ENCODE results near the gene MPHOSPH8.
"Not testable (repeated sequence)": the region's sequence is repeated elsewhere in the genome, so short reads cannot be mapped to it uniquely, and the experiment has no call there.

The MPHOSPH8 gene

DNA sequence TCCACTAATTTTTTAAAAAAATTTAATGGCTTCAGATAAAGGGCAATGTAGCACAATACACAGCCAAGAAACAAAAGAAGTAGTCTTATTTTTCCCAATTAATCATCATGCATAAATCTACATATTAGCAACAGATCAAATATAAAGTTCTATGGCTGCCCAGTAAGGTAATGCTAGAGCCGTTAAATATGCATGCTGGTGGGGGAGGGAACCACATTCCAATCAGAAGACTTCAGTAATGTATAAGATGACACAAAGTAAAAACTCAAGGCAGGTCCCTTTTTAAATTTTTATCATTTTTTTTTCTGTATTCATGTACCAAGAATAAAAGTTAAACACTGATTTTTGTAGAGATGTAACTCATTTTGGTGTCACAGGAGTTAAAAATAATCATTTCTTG lies 62.0 kb downstream of the MPHOSPH8 start:
- DNase-seq: no peak

DNA sequence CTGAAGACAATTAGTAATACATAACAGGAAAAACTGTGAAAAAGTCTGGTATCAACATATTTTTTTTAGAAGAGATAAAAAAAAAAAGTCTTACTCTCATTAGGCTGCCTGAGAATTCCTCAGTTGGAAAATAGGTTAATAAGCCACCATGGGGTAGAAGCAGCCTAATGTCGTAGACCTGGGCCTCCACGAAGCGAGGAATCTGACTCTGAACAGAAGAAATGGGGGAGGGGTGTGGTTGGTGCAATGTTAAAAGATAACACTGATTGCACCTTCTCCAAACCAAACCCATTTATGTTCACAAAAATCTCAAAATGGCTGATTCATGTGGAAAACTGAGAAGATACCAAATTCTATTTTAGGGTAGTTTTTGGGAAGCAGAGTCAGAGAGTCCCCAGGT lies 62.4 kb downstream of the MPHOSPH8 start:
- DNase-seq: no peak

DNA sequence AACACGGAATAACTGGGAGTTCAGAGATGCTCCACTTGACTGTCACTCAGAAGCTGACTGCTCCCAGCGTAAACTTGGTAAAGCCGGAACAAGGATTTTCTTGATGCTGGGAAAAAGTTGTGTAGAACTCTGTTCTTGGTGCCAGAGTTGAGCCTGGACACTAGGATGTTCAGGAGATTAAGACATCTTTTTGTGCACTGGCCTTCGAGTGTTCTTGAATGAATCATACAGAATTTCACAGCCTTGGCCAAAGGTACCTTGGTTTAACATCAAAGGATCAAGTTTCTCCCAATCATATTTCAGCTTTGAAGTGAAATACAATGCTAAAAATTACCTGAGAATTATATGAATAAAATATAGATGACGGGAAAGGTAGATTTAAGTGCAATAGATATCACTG lies 67.5 kb downstream of the MPHOSPH8 start:
- DNase-seq: not testable (repeated sequence)

DNA sequence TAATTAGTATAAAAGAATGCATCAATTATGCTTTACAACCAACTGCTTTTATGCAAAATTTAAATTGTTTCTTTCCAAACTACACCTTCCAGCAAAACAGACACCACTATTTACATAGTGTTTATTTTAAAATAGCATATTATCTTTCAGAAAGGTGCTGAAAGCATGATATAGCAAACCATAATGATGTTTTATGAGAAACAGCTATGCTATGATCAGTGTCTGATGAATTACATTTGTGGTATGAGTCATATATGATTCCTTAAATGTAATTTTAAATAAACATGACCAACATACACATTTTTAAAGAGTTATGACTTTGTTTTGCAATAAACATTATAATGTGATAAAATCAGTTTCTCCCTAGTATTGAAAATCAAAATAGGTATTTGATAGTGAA lies 68.2 kb downstream of the MPHOSPH8 start:
- not testable (repeated sequence) for DNase-seq

DNA sequence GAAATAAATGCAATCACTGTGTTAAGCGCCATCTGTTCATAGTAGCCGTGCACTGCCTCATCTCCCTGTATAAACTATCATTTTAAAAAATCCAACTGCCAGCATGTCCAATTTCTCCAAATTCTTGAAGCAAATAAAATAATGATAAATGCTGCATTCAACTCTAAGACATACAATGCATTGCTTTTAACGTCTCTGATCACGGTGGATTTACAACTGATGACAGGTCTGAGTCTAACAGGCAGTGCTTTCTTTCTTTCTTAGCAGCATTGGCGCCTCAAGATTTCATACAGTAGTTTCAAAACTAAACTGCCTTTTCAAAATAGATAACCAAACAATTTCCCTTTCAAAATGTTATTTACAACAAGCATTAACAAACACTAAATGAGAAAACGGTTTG lies 70.8 kb downstream of the MPHOSPH8 start:
- not testable (repeated sequence) for DNase-seq

DNA sequence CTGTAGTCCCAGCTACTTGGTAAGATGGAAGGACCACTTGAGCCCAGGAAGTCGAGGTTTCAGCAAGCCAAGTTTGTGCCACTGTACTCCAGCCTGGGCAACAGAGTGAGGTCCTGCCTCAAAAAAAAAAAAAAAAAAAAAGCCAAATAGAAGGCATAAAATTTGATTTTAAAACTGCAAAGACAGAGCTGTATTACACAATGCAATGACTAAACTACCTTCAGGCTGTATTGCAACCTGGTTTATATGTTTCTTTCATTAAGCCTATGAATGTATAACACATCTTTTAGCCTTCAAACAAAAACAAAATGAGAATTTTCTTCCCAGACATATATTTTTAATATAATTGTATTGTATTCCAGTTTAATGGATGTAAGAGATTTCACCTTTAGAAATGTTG lies 75.6 kb downstream of the MPHOSPH8 start:
- DNase-seq: not testable (repeated sequence)

DNA sequence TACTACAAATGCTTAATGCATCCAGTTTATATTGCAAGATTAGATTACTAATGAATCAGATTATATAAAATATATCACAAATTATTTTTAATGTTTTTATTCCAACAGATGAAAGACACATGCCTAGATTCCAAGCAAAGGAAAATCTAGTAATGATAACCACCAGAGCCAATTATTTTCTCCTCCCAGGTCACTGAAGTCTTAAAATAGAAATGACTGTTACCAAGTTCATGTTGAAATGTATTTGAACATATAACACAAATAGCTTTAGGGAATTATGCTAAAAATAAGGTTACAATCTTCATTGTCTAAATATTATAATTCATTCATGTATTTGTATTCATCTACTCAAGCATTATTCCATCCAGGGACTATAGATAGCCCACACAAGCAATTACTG lies 76.3 kb downstream of the MPHOSPH8 start:
- DNase-seq: not testable (repeated sequence)

DNA sequence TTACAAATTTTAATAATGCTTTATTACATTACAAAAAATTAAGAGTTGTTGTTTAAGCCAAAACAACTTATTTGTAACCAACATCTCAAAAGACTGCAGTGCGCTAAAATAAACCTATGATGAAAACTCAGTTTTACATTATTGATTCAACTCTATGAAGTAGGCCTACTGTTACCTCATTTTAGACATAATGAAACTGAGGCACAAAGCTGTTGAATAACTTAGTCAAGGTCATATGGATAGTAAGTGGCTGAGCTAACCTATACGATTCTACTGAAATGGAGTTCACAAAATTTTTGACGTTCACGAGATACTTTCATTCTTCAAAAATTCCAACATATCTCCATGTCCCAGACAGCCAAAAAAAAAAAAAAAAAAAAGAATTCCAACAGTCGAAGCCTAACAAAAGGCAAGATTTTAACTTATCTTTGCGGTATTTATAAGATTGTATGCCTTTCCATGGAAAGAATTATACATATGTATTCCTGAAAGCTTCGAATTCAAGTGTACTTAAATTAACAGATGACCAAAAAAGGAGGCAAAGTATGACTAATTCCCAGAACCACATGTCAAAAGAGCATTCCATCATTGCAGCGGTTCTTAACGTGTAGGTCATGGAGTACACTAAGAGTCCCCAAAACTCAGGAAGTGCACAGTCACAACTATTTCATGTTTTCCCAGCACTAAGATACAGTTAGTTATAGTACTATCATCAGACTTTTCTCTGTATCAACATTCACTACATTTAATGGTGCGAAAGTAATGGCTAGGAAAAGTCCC lies 79.9 kb downstream of the MPHOSPH8 start:
- no peak for DNase-seq

DNA sequence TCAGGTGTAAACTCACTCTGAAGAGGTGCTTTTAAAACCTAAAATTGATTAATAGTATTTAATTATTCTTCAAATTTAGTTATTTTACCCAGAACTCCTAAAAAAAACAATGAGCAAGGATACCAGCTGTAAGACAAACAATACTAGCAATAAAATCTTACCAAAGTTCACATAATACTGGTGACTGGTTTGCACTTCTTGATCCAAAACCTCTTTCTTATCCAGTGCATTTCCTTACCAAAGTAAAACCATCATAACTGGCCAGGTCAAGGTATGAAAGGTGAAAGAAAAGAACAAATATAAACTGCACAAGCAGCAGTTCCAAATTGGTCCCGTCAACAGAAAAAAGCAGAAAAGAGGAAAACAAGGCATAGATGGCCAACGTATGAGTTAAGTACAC lies 86.6 kb downstream of the MPHOSPH8 start:
- no peak for DNase-seq

Data from CD4-positive, alpha-beta T cell treated with Interleukin-10 for 1 hour (primary cell).